Measurements from ENCODE around the gene NPAS3. TPM values are rescaled to one million over a fixed set of nuclear protein-coding genes. Genes with fewer than 3 reads are reported as not detected.

Gene NPAS3
- total RNA-seq, 4 donors from 2014 or later, result 4.0 to 12.2 (median 5.6) TPM

DNA sequence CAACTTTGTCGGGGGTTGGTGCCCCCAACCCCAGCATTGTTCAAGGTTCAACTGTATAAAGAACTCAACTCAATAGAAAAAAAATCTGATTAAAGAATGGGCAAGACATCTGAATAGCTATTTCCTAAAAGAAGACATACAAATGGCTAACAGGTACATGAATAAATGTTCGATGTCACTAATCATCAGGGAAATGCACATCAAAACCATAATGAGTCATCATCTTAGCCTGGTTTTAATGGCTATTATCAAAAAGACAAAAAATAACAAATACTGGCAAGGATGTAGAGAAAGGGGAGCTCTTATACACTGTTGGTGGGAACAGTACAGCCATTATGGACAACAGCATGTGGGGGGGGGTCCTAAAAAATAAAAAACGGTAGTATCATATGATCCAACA is 28.7 kb downstream of the NPAS3 start:
- Histone ChIP-seq H3K27ac (no peak overlapping the region), H3K27me3 (no peaks in the 10 kb centered on the region), H3K4me3 (replicated peaks in 1 of 3) (no peak overlapping the region), H3K36me3 (no peaks in the 10 kb centered on the region), H3K4me1 (no peaks in the 10 kb centered on the region), H3K9me3 (no peaks in the 10 kb centered on the region)
- no peak for DNase-seq
- intact Hi-C loops (cut with DNase I), result no loop called here
- 91 to 94% methylated on average over 3 of the region's 3 CpGs for WGBS, 2 donors
- TF ChIP-seq, protein P1, sequence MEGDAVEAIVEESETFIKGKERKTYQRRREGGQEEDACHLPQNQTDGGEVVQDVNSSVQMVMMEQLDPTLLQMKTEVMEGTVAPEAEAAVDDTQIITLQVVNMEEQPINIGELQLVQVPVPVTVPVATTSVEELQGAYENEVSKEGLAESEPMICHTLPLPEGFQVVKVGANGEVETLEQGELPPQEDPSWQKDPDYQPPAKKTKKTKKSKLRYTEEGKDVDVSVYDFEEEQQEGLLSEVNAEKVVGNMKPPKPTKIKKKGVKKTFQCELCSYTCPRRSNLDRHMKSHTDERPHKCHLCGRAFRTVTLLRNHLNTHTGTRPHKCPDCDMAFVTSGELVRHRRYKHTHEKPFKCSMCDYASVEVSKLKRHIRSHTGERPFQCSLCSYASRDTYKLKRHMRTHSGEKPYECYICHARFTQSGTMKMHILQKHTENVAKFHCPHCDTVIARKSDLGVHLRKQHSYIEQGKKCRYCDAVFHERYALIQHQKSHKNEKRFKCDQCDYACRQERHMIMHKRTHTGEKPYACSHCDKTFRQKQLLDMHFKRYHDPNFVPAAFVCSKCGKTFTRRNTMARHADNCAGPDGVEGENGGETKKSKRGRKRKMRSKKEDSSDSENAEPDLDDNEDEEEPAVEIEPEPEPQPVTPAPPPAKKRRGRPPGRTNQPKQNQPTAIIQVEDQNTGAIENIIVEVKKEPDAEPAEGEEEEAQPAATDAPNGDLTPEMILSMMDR (IDR thresholded peaks at IDR 0.05), result no peak
- TF ChIP-seq POLR2A (IDR thresholded peaks at IDR 0.05), result no peak

DNA sequence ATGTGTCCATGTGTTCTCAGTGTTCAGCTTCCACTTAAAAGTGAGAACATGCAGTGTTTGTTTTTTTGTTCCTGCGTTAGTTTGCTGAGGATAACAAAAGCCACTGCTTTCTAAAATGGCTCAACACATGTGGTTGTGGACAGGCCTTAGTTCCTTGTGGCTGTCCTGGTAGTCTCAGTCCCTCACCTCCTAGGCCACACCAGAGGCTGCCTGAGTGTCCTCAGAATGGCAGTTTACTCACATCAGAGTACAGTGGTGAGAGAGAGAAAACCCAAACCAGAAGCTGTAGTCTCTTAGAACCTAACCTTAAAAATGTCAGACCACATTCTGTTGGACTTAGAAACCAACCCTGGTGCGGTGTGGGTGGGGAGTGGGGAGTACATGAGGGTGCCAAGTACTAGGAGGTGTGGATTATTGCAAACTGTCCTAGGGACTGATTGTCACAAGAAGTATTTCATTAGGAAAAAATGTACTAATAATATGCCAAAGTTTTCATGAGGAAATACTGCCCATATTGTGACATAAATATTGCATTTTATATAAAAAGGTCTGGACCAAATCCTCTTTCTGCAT is 30.4 kb downstream of the NPAS3 start:
- no peak overlapping the region for H3K27ac ChIP-seq
- no peak for TF ChIP-seq POLR2A (IDR thresholded peaks at IDR 0.05)
- TF ChIP-seq, protein P1 (IDR thresholded peaks at IDR 0.05), result no peak
- WGBS, 2 donors, result 85 to 98% methylated on average over 2 of the region's 2 CpGs
- no peaks in the 10 kb centered on the region for H3K36me3 ChIP-seq
- no peak overlapping the region for H3K4me3 ChIP-seq (replicated peaks in 1 of 3)
- DNase-seq, result no peak
- no peaks in the 10 kb centered on the region for H3K9me3 ChIP-seq
- H3K27me3 ChIP-seq, result no peaks in the 10 kb centered on the region
- intact Hi-C loops (cut with DNase I), result no loop called here
- no peaks in the 10 kb centered on the region for H3K4me1 ChIP-seq

DNA sequence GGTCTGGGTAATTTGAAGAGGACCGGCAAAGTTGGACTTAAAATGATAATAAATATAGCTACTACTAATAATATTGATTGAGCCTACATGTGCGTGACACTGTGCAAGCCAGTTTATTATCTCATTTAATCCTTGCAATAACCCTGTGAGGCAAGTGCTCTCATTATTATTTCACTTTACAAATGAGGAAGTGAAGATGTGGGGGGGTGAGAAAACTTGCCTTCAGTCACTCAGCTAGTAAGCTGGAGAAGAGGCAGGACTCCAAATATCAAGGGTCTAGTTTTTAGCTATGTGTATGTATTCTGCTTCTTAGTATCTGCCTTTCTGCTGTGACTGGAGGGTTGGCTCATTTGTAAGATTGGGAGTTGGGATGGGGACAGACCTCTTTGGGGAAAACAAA is 39.2 kb downstream of the NPAS3 start:
- no peak for TF ChIP-seq POLR2A (IDR thresholded peaks at IDR 0.05)
- TF ChIP-seq, protein P1 (IDR thresholded peaks at IDR 0.05), result no peak
- WGBS, 2 donors, result 97% methylated on average over 2 of the region's 2 CpGs
- intact Hi-C loops (cut with DNase I), result no loop called here
- Histone ChIP-seq H3K4me1 (peaks cover 0 to 3% of the 10 kb centered on the region in 2 donors), H3K27ac (no peak overlapping the region), H3K36me3 (no peaks in the 10 kb centered on the region), H3K27me3 (no peaks in the 10 kb centered on the region), H3K4me3 (replicated peaks in 1 of 3) (no peak overlapping the region), H3K9me3 (no peaks in the 10 kb centered on the region)
- DNase-seq, result no peak

DNA sequence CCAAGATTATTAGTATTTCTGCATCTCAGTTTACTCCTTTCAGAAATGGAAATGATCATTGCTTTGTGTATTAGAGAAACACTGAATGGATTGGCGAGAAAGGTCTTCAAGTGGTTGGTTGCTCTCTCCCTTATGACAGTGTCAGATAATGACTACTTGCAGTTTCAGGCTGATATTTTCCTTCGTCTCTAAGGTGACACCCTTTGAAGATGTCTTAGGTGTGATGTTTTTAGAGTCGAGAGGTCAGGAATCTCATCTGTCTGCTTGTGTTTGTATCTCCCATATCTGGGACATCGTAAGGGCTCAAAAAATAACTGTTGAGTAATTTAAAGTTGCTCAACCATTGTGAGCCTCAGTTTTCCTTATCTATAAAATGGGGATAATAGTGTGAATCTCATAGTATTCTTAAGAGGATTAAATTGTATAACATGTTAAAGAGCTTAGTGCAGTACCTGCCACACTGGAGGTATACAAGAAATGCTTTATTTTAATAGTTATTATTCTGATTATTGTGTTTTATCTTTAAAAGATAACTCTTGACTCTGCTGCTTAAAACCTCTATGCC is 40.1 kb downstream of the NPAS3 start:
- TF ChIP-seq, protein P1 (IDR thresholded peaks at IDR 0.05), result no peak
- TF ChIP-seq POLR2A (IDR thresholded peaks at IDR 0.05), result no peak
- Histone ChIP-seq H3K9me3 (no peaks in the 10 kb centered on the region), H3K4me1 (peaks cover 0 to 3% of the 10 kb centered on the region in 2 donors), H3K36me3 (no peaks in the 10 kb centered on the region), H3K27me3 (no peaks in the 10 kb centered on the region), H3K27ac (no peak overlapping the region), H3K4me3 (replicated peaks in 1 of 3) (no peak overlapping the region)
- no peak for DNase-seq
- intact Hi-C loops (cut with DNase I), result no loop called here
- 95 to 96% methylated on average over 4 of the region's 4 CpGs for WGBS, 2 donors

DNA sequence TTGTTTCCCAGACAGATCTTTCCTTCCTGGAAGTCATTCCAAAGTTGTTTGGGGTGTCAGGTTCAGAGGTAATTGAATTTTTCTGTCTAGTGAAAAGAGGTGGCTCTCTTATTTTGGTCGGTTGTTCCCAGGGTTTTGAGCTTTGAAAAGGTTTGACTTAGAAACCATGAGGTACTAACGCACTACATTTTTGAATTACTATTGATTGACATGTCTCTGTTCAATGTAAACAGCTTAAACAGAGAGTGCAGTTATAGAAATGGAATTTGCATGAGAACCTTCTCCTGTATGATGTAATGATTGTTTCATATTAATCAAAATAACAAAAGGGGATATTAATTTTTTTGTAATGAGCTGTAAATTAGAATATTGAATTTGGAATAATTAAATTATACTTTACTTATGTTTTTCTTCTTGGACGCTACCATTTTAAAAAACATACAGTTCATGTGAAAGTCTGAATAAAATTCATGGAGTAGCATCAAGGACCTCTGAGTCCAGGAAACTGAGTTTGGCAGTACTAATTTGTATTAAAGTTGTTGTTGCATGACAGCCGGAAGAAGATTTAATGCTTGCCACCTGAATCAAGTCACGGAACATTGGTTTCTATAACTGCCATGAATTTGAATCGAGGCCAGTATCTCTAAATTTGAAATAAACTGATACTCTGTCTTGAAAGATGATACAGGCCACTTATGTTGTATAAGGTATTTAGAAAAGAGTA is 41.7 kb downstream of the NPAS3 start:
- Histone ChIP-seq H3K27ac (no peak overlapping the region), H3K4me3 (replicated peaks in 1 of 3) (no peak overlapping the region), H3K4me1 (peaks cover 0 to 3% of the 10 kb centered on the region in 2 donors), H3K36me3 (no peaks in the 10 kb centered on the region), H3K9me3 (no peaks in the 10 kb centered on the region), H3K27me3 (no peaks in the 10 kb centered on the region)
- intact Hi-C loops (cut with DNase I), result no loop called here
- WGBS, 2 donors, result 89 to 91% methylated on average over 6 of the region's 6 CpGs
- TF ChIP-seq, protein P1 (IDR thresholded peaks at IDR 0.05), result no peak
- no peak for TF ChIP-seq POLR2A (IDR thresholded peaks at IDR 0.05)
- DNase-seq, result no peak
